ENCODE data around the gene MACF1. TPM values are rescaled to one million over a fixed set of nuclear protein-coding genes. Genes with fewer than 3 reads are reported as not detected.

MACF1 gene
- total RNA-seq, 1 experiment from 2014 or later, result 104 TPM

DNA sequence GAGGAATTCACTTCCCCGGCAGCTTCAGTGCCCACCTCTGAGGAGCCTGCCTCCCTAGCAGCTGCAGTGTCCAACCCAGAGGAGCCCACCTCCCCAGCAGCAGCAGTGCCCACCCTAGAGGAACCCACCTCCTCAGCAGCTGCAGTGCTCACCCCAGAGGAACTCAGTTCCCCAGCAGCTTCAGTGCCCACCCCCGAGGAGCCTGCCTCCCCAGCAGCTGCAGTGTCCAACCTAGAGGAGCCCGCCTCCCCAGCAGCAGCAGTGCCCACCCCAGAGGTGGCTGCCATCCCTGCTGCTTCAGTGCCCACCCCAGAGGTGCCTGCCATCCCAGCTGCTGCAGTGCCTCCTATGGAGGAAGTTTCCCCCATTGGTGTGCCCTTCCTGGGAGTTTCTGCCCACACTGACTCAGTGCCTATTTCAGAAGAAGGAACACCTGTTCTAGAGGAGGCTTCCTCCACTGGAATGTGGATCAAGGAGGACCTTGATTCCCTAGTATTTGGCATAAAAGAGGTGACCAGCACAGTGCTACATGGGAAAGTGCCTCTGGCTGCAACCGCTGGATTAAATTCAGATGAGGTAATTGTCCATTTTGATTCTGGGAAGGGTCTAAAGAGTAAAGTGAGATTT is 209.5 kb downstream of the MACF1 start:
- Histone ChIP-seq H3K4me1 (peaks cover 6% of the 10 kb centered on the region; the same call in 1 of the 2 replicates), H3K27me3 (replicated peaks; ENCODE audit: control insufficient read depth, insufficient read depth, low read length) (no peaks in the 10 kb centered on the region), H3K36me3 (ENCODE audit: control insufficient read depth, insufficient read depth, low read length) (no peaks in the 10 kb centered on the region), H3K4me3 (ENCODE audit: low read depth, low read length) (no peak overlapping the region), H3K9me3 (no peaks in the 10 kb centered on the region)
- POLR2A ChIA-PET, result no interaction called here
- CTCF ChIA-PET, result no interaction called here
- H3K4me3 Mint-ChIP-seq (ENCODE audit: unreplicated experiment), result no peak overlapping the region
- H3K9me3 Mint-ChIP-seq (ENCODE audit: unreplicated experiment), result no peaks in the 10 kb centered on the region
- no peak for DNase-seq
- no peak for TF ChIP-seq CTCF (IDR thresholded peaks at IDR 0.05; ENCODE audit: insufficient read depth in 1 of 2, low read depth in 1 of 2, low read length in 1 of 2, severe bottlenecking in 1 of 2, unreplicated experiment in 1 of 2)
- H3K27me3 Mint-ChIP-seq (ENCODE audit: insufficient read depth, unreplicated experiment), result no peaks in the 10 kb centered on the region
- intact Hi-C loops (cut with micrococcal nuclease; ENCODE audit: unreplicated experiment), result no loop called here
- no TSS peak for BruUV-seq (replicated peaks)
- no peak overlapping the region for H3K27ac Mint-ChIP-seq (ENCODE audit: unreplicated experiment)
- peaks cover 37% of the 10 kb centered on the region for H3K36me3 Mint-ChIP-seq (ENCODE audit: insufficient read depth, unreplicated experiment)
- H3K4me1 Mint-ChIP-seq (ENCODE audit: low read depth, unreplicated experiment), result peaks cover 14% of the 10 kb centered on the region

DNA sequence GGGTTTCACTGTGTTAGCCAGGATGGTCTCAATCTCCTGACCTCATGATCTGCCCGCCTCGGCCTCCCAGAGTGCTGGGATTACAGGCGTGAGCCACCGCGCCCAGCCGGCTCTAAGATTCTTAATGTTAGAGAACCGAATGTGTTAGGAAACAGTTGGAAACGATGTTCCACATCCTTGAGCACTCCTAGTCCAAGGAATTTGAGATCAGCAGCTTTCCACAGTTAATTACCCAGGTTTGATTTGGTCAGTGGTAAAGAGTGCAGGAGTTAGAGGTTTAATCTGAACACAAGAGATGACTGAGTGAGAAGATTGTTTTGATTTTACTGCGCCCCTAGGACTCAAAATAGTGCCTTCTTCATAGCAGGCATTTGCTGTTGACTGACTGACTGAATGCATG is 211.1 kb downstream of the MACF1 start:
- Mint-ChIP-seq H3K4me1 (ENCODE audit: low read depth, unreplicated experiment) (peaks cover 7% of the 10 kb centered on the region), H3K36me3 (ENCODE audit: insufficient read depth, unreplicated experiment) (peaks cover 43% of the 10 kb centered on the region)
- intact Hi-C loops (cut with micrococcal nuclease; ENCODE audit: unreplicated experiment), result no loop called here

GRCh38 chr1:39416609-39417008 is 212.1 kb downstream of the MACF1 start:
- Mint-ChIP-seq H3K27me3 (ENCODE audit: insufficient read depth, unreplicated experiment) (no peaks in the 10 kb centered on the region), H3K4me1 (ENCODE audit: low read depth, unreplicated experiment) (no peaks in the 10 kb centered on the region), H3K36me3 (ENCODE audit: insufficient read depth, unreplicated experiment) (peaks cover 36% of the 10 kb centered on the region), H3K4me3 (ENCODE audit: unreplicated experiment) (no peak overlapping the region), H3K9me3 (ENCODE audit: unreplicated experiment) (no peaks in the 10 kb centered on the region), H3K27ac (ENCODE audit: unreplicated experiment) (no peak overlapping the region)
- no peak for TF ChIP-seq CTCF (IDR thresholded peaks at IDR 0.05; ENCODE audit: insufficient read depth in 1 of 2, low read depth in 1 of 2, low read length in 1 of 2, severe bottlenecking in 1 of 2, unreplicated experiment in 1 of 2)
- CTCF ChIA-PET, result no interaction called here
- Histone ChIP-seq H3K36me3 (ENCODE audit: control insufficient read depth, insufficient read depth, low read length) (no peaks in the 10 kb centered on the region), H3K4me1 (no peaks in the 10 kb centered on the region), H3K4me3 (ENCODE audit: low read depth, low read length) (no peak overlapping the region), H3K27me3 (replicated peaks; ENCODE audit: control insufficient read depth, insufficient read depth, low read length) (no peaks in the 10 kb centered on the region), H3K9me3 (no peaks in the 10 kb centered on the region)
- DNase-seq, result no peak
- no TSS peak for BruUV-seq (replicated peaks)
- intact Hi-C loops (cut with micrococcal nuclease; ENCODE audit: unreplicated experiment), result no loop called here
- POLR2A ChIA-PET, result no interaction called here

More for the DNA sequence above, 211.1 kb downstream of the MACF1 start:
- Mint-ChIP-seq H3K4me3 (ENCODE audit: unreplicated experiment) (no peak overlapping the region), H3K27me3 (ENCODE audit: insufficient read depth, unreplicated experiment) (no peaks in the 10 kb centered on the region), H3K9me3 (ENCODE audit: unreplicated experiment) (no peaks in the 10 kb centered on the region), H3K27ac (ENCODE audit: unreplicated experiment) (no peak overlapping the region)
- Histone ChIP-seq H3K4me3 (ENCODE audit: low read depth, low read length) (no peak overlapping the region), H3K36me3 (ENCODE audit: control insufficient read depth, insufficient read depth, low read length) (no peaks in the 10 kb centered on the region), H3K27me3 (replicated peaks; ENCODE audit: control insufficient read depth, insufficient read depth, low read length) (no peaks in the 10 kb centered on the region), H3K9me3 (no peaks in the 10 kb centered on the region), H3K4me1 (peaks cover 4% of the 10 kb centered on the region; the same call in 1 of the 2 replicates)
- ChIA-PET POLR2A (no interaction called here), CTCF (no interaction called here)
- no peak for TF ChIP-seq CTCF (IDR thresholded peaks at IDR 0.05; ENCODE audit: insufficient read depth in 1 of 2, low read depth in 1 of 2, low read length in 1 of 2, severe bottlenecking in 1 of 2, unreplicated experiment in 1 of 2)
- no TSS peak for BruUV-seq (replicated peaks)
- DNase-seq, result no peak

All from Caco-2 (cell line).